Fibroblast of the aortic adventitia (primary cell): ENCODE measurements around the gene EFHD2. TPM values are rescaled to one million over a fixed set of nuclear protein-coding genes. Genes with fewer than 3 reads are reported as not detected.
A peak's percentile ranks its signal among the peaks of the same experiment; 100 is the strongest.
"Not testable (repeated sequence)": the region's sequence is repeated elsewhere in the genome, so short reads cannot be mapped to it uniquely, and the experiment has no call there.

Source experiments
- DNase-seq: peaks from one replicate; pipeline ENCODE4 v3.0.0-alpha.2; 2010; ENCODE audit warnings: low read depth
- H3K4me3 ChIP-seq: 2 replicates; pipeline ENCODE4 v1.5.1; 2011; ENCODE audit warnings: low read depth, mild to moderate bottlenecking, control low read depth, low read length, moderate library complexity
- total RNA-seq: library from RNA; depleted of rRNA; stranded (reverse); fragments of >200 nt; gene quantifications from 2 replicates; pipeline ENCODE4 v1.2.3, GENCODE V29; 2012; ENCODE audit warnings: low replicate concordance
- TF ChIP-seq, protein P1 (sequence below): IDR thresholded peaks from 2 replicates; pipeline ENCODE4 v1.5.1; 2011; ENCODE audit warnings: mild to moderate bottlenecking, low read length, control low read depth, inconsistent platforms; ENCODE audit not compliant: insufficient read depth

Gene EFHD2
- total RNA-seq, 1 donor: 28.1 TPM

GRCh38 chr1:15370268-15370667 is 39.4 kb upstream of the EFHD2 start:
- no peak overlapping the region for H3K4me3 ChIP-seq
- TF ChIP-seq, protein P1, sequence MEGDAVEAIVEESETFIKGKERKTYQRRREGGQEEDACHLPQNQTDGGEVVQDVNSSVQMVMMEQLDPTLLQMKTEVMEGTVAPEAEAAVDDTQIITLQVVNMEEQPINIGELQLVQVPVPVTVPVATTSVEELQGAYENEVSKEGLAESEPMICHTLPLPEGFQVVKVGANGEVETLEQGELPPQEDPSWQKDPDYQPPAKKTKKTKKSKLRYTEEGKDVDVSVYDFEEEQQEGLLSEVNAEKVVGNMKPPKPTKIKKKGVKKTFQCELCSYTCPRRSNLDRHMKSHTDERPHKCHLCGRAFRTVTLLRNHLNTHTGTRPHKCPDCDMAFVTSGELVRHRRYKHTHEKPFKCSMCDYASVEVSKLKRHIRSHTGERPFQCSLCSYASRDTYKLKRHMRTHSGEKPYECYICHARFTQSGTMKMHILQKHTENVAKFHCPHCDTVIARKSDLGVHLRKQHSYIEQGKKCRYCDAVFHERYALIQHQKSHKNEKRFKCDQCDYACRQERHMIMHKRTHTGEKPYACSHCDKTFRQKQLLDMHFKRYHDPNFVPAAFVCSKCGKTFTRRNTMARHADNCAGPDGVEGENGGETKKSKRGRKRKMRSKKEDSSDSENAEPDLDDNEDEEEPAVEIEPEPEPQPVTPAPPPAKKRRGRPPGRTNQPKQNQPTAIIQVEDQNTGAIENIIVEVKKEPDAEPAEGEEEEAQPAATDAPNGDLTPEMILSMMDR: no peak
- no peak for DNase-seq

DNA sequence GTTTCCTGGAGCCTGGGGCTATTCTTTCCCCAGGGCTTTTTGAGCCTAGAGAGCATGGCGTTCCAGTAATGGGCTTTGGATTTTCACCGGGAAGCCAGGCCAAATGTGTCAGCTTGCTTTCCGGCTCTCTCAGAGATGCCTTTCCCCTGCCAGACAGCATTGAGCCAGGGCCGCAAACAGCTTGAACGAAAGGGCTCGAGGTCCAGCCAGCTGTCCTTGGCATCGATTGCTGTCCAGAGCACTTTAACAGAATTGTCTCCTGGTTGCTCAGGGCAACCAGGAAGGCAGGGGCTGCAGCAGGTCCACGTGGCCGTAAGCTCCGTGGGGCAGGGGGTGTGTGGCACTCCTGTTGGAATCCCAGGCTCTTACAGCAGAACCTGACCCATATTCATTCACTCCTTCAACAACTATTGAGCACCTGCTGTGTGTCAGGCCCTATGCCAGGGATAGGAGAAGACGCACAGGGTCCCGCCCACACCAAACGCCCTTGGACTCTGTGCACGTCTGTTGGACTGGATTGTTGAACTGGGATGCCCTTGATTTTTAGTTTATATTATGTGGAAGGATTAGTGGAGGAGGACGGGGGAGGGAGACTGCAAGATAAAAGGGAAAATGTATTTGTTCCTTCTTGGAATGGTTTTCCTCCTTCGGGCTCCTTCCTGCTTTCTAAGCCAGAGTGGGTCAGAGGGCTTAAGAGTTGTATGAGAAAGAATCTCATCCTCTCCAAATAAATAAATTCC is 38.7 kb upstream of the EFHD2 start:
- peak; percentile 56 for DNase-seq
- no peak overlapping the region for H3K4me3 ChIP-seq
- TF ChIP-seq, protein P1: no peak

DNA sequence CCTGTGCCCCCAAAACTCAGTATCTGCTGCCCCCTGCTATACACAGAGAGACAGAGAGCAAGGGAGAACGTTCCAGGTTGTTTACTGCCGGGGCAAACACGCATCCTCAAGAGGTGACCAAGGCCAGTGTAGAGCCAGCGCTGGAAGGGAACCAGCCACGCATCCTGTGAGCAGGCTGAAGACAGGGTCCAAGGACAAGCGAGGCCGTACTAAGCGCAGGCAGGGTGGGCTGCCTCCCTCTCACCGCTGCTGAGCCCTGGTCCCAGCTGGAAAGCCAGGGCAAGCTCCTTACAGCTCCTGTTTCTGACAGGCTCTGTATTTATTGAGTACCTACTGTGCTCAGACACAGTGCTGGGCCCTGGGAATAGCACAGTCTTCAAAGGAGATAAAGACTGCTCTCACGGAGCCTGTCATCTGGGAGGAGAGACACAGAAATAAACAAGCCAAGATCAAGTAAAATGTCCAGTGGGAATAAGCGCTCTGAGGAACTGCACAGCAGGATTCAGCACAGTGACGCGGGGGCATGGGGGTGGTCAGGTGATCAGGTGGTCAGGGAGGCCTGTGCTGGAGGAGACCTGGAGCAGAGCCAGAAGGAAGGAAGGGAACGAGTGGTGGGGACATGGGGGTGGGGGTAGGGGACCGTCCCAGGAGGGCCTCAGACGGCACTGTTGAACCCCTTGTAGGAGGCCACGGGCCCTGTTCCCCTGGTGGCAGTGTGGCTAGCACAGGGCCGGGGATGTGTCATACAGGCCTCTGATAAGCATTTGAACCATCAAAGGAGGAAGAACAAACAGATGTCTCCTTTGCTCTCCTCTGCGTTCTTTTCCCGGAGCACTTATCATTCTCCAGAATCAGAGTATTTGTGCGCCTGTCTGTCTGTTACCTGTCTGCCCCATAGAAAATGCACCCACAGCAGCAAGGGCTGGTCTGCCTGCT is 37.8 kb upstream of the EFHD2 start:
- DNase-seq: no peak
- H3K4me3 ChIP-seq: no peak overlapping the region
- TF ChIP-seq, protein P1: no peak

GRCh38 chr1:15378729-15379128 is 31.0 kb upstream of the EFHD2 start:
- DNase-seq: no peak
- H3K4me3 ChIP-seq: no peak overlapping the region
- TF ChIP-seq, protein P1: no peak

GRCh38 chr1:15379151-15379550 is 30.5 kb upstream of the EFHD2 start:
- not testable (repeated sequence) for DNase-seq, H3K4me3 ChIP-seq

DNA sequence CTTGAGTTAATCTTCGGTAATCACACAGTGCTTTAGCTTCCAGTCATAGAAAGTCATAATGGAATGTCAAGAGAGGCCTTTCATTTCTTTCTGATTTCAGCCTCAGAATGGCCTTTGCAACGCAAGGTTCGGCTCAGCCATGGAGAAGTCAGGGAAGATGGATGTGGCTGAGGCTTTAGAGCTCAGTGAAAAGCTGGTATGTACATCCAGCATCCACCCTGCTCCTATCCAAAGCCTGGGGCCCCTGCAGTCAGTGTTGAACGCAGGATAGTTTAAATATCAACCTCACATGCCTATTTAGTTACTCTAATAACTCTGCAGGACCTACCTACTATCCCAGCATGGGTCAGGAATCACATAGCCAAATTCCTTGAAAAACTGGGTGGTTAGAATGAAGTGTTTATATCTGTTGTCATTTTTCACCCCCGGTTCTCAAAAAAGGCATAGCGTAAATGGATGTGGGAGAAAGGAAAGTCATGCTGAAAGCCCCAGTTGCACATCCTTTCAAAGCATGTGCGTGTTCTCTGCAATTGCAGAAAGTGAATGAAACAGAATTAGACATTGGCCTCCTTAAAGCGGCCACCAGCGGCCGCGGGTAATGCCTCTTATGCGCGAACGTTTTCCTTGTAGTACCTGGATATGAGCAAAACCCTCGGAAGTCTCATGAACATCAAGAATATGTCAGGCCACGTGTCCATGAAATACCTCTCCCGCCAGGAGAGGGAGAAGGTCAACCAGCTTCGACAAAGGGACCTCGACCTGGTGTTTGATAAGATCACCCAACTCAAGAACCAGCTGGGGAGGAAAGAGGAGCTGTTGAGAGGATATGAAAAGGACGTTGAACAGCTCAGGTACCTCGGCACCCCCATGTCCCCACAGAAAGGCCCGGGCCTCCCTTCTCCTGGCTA is 28.8 kb upstream of the EFHD2 start:
- DNase-seq: no peak
- TF ChIP-seq, protein P1: no peak
- H3K4me3 ChIP-seq: no peak overlapping the region
